Glutamatergic neuron (in vitro differentiated cells): ENCODE measurements around the gene EDNRB. TPM values are rescaled to one million over a fixed set of nuclear protein-coding genes. Genes with fewer than 3 reads are reported as not detected.

Experiments used
- DNase-seq: peaks from one replicate; pipeline ENCODE4 v3.0.0; 2022
- H3K27ac Mint-ChIP-seq: one replicate; pipeline ENCODE4 v1.8.0; 2020; ENCODE audit warnings: mild to moderate bottlenecking, mixed read lengths, inconsistent platforms; ENCODE audit not compliant: unreplicated experiment
- H3K27me3 Mint-ChIP-seq: one replicate; pipeline ENCODE4 v1.8.0; 2020; ENCODE audit warnings: mild to moderate bottlenecking, moderate library complexity, mixed read lengths, inconsistent platforms; ENCODE audit not compliant: unreplicated experiment
- H3K36me3 Mint-ChIP-seq: one replicate; pipeline ENCODE4 v1.8.0; 2020; ENCODE audit warnings: mild to moderate bottlenecking, mixed read lengths, inconsistent platforms; ENCODE audit not compliant: unreplicated experiment
- H3K4me1 Mint-ChIP-seq: one replicate; pipeline ENCODE4 v1.8.0; 2020; ENCODE audit warnings: mild to moderate bottlenecking, low read depth, mixed read lengths, inconsistent platforms; ENCODE audit not compliant: unreplicated experiment
- H3K4me3 Mint-ChIP-seq: one replicate; pipeline ENCODE4 v1.8.0; 2020; ENCODE audit warnings: mild to moderate bottlenecking, mixed read lengths, inconsistent platforms; ENCODE audit not compliant: unreplicated experiment
- H3K9me3 Mint-ChIP-seq: one replicate; pipeline ENCODE4 v1.8.0; 2020; ENCODE audit warnings: mild to moderate bottlenecking, moderate library complexity, mixed read lengths, inconsistent platforms; ENCODE audit not compliant: unreplicated experiment
- CTCF ChIP-seq: fragments of 200-600 bp; sonication (generic); IDR thresholded peaks from one replicate; pipeline ENCODE4 v1.5.0; 2021; ENCODE audit not compliant: partially characterized antibody, unreplicated experiment
- total RNA-seq: library from RNA; stranded (reverse); fragmentation: NEBNext Ultra II Directional; extraction: Animal tissue kit (Norgen Biotek cat#: 25700); gene quantifications from one replicate; pipeline ENCODE4 v1.2.1, GENCODE V29; 2021; ENCODE audit not compliant: unreplicated experiment

The EDNRB gene
- total RNA-seq, 1 donor from 2014 or later = 0.10 TPM

- no peak for DNase-seq
- Mint-ChIP-seq H3K4me1 (no peaks in the 10 kb centered on the region), H3K36me3 (no peaks in the 10 kb centered on the region), H3K27ac (no peak overlapping the region), H3K9me3 (no peaks in the 10 kb centered on the region), H3K27me3 (no peaks in the 10 kb centered on the region), H3K4me3 (no peak overlapping the region)
- TF ChIP-seq CTCF = no peak
These were observed 40.4 kb downstream of the EDNRB start for GRCh38 chr13:77878190-77878589.

- no peaks in the 10 kb centered on the region for H3K4me1 Mint-ChIP-seq
- H3K4me3 Mint-ChIP-seq = no peak overlapping the region
- DNase-seq = no peak
- no peaks in the 10 kb centered on the region for H3K27me3 Mint-ChIP-seq
- no peak overlapping the region for H3K27ac Mint-ChIP-seq
- no peaks in the 10 kb centered on the region for H3K36me3 Mint-ChIP-seq
- no peaks in the 10 kb centered on the region for H3K9me3 Mint-ChIP-seq
- no peak for TF ChIP-seq CTCF
These were observed 42.5 kb downstream of the EDNRB start for GRCh38 chr13:77876176-77876575.

- DNase-seq = no peak
- no peak for TF ChIP-seq CTCF
These were observed 44.2 kb downstream of the EDNRB start for GRCh38 chr13:77874406-77874805.

GRCh38 chr13:77872995-77873394 is 45.6 kb downstream of the EDNRB start:
- DNase-seq = no peak
- Mint-ChIP-seq H3K36me3 (no peaks in the 10 kb centered on the region), H3K9me3 (peaks cover 2% of the 10 kb centered on the region), H3K4me1 (no peaks in the 10 kb centered on the region), H3K27ac (no peak overlapping the region), H3K4me3 (no peak overlapping the region), H3K27me3 (no peaks in the 10 kb centered on the region)
- TF ChIP-seq CTCF = no peak

More at GRCh38 chr13:77874406-77874805, 44.2 kb downstream of the EDNRB start:
- no peaks in the 10 kb centered on the region for H3K27me3 Mint-ChIP-seq
- no peaks in the 10 kb centered on the region for H3K4me1 Mint-ChIP-seq
- no peaks in the 10 kb centered on the region for H3K36me3 Mint-ChIP-seq
- H3K4me3 Mint-ChIP-seq = no peak overlapping the region
- no peak overlapping the region for H3K27ac Mint-ChIP-seq
- no peaks in the 10 kb centered on the region for H3K9me3 Mint-ChIP-seq

- Mint-ChIP-seq H3K4me1 (no peaks in the 10 kb centered on the region), H3K27me3 (no peaks in the 10 kb centered on the region), H3K36me3 (no peaks in the 10 kb centered on the region), H3K4me3 (no peak overlapping the region), H3K27ac (no peak overlapping the region), H3K9me3 (peaks cover 3% of the 10 kb centered on the region)
- no peak for TF ChIP-seq CTCF
- DNase-seq = no peak
These were observed 47.0 kb downstream of the EDNRB start for GRCh38 chr13:77871596-77871995.
